ENCODE measurements around the gene DCDC2C.

DCDC2C gene

DNA sequence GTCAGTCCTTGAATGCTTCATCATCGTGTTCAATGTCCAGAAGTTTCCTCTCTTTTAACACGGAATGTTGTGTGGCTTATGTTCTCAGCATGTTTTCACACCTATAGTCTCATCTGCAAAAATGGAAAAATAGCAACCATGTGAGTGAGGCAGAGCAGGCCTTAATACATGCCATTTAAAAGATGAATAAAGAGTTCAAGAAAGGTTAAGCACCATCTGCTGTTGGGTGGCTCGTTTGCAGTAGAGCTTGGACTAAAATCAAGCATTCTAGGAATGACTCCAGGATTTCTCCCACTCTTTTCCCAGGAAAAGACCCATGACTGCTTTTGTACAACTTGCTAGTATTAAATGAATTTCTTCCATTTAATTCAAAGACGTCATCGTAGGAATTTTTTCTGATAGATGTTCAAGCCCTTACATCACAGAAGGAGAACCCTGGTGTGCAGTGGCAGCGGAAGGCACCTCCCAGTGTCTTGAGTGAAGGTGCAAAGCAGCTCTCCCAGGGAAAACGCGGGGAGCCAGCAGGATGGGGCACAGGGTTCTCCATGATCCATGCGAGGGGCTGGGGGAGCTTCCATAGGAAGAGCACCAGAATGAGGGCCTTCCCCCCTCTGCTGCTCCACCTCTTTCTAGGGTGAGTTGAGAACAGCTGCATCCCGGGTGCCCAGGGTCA lies 9.6 kb downstream of the DCDC2C start:
- DNase-seq: no peak

DNA sequence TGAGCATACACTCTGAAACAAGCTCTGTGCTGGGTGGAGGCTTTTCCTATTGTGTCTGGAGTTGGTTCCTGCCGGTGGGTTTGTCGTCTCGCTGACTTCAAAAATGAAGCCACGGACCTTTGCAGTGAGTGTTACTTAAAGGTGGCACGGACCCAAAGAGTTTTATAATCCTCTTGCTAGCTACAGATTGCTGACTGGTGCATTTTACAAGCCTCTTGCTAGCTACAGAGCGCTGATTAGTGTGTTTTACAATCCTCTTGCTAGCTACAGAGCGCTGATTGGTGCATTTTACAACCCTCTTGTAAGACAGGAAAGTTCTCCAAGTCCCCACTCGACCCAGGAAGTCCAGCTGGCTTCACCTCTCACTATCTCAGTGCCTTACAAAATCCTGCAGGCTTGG lies 15.3 kb downstream of the DCDC2C start:
- DNase-seq: no peak

DNA sequence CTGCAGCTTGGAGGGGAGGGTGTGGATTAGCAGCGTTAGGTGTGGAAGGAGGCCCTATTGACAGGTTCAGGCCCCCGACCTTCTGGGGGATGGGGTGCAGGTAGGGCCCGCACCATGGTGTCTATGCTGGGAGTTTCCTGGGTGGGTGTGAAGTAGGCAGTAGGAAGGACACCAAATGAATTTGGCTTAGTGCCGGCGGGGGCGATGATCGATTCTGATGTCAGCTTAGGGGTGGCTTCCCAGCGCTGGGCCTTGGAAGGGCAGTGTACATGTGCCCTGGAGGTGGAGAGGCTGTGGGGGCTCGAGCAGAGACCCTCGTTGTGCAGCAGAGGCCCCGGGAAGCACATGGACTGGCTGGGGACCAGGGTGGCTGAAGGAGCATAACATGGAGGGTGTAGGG lies 21.6 kb downstream of the DCDC2C start:
- no peak for DNase-seq

DNA sequence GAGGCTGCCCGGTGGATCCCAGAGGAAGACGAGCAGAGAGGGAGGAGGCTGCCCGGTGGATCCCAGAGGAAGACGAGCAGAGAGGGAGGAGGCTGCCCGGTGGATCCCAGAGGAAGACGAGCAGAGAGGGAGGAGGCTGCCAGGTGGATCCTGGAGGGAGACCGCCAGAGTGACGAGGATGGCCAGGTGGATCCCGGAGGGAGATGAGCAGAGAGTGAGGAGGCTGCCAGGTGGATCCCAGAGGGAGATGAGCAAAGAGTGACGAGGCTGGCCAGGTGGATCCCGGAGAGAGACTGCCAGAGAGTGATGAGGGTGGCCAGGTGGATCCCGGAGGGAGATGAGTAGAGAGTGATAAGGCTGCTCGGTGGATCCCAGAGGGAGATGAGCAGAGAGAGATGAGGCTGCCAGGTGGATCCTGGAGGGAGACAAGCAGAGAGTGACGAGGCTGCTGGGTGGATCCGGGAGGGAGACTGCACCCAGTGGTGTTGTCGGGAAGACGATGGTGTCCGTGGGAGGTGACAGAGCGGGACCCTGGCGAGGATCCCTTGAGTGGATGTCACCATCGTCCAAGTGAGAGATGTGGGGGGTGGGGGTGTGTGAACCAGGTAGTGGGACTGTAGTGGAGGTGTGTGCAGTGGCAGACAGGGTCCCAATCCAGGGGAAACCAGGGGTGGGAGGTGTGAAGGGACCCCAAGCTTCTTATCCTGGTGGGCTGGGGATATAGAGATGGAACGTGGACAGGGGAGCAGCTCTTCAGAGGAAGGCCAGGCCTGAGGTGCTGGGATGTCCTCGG lies 22.3 kb downstream of the DCDC2C start:
- DNase-seq: no peak

DNA sequence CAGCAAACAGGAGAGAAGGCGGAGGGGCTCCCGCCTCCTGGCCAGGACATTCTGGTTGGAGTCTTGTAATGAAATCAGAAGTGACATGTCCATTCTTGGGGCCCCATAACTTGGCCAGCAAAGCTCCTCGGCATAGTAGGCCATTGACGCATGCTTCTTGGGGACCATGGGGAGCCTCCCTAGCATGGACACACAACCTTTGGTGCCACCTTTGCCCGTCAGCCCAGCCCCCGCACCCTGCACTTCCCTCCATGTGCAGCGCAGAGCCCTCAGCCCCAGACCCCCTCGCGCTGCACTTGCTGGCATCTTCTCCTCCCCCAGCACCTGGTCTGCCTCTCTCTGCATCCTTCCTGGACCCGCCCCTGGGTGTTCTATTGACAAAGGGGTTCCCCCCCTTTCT lies 23.1 kb downstream of the DCDC2C start:
- no peak for DNase-seq

DNA sequence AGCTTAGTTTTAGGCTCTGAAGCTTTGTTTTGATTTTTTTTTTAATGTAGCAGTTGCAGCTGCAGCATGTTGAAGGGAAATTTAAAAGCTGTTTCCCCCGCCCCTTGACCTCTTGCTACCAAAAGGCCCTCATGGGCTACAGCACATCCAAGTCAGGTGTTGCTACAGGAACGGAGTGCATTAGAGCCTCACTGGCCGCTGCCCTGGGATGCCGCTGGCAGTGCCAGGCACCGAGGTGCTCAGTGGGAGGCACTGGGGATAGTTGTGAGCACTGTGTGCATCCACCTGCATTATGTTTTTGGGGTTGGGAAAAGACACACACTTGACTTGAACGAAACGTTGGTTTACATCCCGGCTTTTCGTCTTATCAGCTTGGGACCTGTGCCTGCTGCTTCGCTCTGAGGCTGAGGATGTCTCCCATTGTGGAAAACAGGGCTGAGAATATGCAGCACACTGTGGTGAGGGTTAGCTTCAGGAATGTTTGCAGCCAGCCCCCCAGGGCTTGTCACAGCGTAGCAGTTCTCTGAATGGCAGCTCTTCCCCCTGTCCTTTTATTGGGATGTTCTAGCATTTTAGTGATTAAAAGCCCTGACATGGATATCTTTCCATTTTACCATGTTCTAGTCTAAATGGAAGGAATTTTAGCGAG lies 24.1 kb downstream of the DCDC2C start:
- DNase-seq: no peak

DNA sequence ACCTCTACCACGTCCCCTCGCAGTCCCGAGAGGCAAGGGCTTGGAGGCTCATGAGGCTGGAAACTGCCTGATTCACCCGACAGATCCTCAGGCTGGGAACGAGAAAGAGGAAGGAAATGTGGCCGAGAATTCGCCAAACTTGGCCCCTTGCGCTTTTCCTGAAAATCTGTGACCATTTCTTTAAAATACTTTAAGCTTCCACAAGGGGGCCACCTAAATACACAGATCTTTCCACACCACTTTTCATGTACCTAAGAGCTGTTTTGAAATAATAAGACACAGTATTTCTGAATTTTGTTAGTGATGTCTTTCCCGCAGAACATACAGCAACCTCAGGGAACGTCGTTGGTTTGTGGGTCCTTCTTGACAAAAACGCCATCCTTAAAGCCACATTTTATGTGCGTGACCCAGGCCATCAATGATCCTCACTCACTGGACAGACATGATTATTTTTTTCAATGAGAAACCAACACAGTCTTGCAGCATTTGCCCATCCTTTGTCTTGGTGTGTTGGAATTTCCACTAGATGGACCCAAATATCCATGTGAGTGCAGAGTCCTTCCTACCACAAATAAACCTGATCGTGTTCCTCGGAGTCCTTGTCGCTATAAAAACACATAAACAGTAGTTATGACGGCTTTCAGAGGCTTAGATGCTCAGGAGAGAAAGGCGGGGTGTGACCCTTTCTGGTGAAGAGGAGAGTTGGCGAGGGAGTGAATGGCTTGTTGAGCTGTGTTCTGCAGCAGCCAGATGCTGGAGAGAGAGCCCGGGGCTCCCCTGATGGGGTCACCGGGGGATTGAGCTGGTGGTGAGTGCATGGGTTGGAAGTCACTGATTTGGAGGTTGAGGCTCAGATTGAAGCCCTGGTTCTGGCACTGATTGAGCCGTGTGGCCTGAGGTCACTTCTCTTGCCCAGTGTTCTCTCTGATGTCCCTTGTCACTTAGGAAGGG lies 25.0 kb downstream of the DCDC2C start:
- no peak for DNase-seq

DNA sequence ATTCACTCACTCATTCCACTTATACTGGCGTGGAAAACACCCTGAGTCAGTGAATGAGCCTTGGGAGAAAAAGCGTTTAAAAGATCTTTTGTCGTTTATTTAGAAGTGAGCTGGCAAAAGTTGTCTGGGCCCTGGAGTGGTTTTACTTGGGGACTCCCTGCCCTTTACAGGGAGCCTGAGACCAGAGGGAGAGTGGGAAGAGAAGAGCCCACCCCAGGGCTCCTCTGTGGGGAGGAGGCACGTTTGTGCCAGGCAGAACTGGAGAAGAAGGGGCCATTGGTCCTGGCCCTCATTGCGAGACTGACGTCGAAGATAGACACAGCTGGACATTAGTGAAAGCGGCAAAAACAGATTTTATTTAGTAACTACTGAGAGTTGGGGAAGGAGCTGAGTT lies 25.7 kb downstream of the DCDC2C start:
- no peak for DNase-seq

DNA sequence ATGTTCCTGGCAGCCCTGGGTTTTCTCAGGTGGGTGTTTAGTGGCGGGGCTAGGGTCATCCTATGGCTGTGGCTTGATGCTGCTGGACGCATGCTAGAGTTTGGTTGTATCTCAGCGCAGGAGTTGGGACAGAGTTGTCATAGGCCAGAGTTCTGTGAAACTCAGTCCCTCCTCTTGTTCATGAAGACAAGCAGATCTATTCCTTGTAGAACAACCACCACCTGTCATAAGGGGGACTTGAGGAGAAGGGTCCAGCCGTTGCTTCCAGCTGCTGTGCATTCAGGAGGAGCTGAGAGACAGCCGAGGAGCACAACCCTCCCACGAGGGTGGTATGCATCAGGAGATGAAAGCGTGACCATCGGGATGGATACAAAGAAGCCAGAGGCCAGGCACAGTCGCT lies 26.4 kb downstream of the DCDC2C start:
- DNase-seq: no peak

DNA sequence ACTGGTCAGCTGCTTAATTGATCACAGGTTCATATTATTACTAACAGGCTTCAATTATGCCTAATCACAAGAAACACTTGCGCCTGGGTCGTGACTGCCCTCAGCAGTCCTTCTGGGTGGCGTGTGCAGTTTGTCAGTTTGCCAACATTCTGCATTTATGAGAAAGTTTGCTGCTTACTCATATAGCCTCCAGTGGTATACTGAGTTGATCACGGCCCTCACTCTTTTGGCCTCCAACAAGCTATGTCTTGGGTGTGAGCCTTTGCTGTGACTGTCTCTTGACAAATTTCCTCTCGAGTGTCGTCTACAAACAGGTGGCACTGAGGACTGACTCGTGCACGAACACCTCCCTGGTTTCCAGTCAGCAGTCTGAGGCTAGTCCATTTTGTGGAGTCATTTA lies 27.3 kb downstream of the DCDC2C start:
- DNase-seq: no peak

DNA sequence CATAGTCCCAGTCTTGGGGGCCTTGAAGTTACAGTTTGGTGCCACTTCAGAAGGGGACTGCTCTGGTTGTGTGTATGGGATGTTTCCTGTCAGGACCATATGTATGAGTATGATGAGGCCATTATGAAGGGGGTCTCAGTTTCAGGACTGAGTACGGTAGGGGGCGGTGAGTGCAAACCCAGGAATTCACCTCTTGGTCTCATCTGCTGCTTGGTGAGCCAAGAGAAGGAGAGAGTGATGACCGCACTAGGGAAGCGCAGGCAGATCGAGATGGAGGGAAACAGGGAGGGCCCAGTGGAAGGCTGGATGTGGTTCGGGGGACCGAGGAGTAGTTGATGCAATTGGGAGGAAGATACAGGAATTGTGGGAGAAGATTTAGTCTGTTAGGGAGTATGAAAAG lies 28.5 kb downstream of the DCDC2C start:
- DNase-seq: no peak

DNA sequence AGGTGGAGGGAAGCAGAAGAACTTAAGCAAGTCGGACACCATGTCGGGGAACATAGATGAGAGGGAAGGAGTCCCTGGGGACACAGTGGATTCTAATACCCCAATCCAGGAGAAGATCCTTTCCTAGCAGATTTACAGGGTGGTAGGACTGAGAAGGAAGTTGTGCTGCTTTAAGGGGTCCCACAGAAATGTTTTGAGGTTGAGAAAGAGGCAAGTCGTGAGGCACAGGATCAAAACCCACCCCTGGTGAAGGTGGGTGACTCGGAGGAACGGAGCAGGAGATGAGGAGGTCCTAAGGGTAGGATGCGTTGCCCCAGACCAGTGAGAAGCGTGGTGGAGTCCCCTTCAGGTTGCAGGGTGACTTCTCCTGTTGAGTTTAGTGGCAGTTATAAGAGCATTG lies 32.7 kb downstream of the DCDC2C start:
- DNase-seq: no peak

DNA sequence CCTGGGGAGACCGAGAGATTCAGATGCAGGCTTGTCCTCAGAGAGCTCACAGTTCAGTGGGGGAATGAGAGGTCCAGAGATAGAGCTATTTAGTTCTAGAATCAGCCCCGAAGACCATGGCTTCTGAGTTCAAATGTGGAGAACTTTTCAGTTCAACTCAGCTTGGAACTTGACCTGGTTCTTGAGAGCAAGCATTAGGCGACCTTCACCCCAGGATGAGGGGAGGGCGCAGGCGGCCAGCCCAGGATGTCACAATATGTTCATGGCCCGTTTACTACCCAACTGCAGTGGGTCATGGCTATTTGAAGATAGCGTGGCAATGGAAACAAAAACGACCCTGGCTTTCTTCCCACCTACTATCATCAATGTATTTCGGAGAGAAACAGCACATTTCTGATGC lies 33.8 kb downstream of the DCDC2C start:
- no peak for DNase-seq

DNA sequence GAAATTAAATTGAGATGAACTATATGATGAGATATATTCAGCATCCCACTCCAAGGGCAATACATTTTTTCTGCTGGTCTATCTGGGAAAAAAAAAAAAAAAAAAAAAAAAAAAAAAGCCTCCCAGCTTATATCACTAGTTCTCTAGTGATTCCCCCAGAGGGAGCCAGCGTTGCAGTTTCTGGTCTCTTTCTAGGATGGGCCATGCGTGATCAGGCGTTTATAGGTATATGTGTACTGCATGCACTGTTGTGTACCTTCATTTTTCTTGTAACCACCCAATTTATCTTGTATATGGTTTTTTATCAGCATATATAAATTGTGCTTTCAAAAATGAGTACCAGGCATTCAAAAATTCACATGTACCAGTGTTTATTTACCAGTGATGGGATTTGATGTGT lies 35.1 kb downstream of the DCDC2C start:
- no peak for DNase-seq

DNA sequence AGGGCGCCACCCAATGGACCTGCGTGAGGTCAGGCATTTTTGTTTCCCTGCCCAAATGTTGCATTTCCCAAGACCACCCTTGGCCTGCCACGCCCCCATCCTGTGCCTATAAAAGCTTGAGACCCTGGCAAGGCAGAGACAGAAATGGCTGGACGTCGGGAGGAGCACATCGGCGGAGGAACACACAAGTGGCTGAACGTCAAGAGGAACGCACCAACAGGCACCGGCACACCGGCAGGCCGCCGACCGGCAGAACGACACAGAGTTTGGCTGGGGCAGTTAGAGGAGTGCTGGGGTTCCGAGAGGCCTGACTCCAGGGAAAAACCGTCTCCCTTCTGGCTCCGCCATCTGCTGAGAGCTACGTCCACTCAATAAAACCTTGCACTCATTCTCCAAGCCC lies 35.9 kb downstream of the DCDC2C start:
- DNase-seq: no peak

DNA sequence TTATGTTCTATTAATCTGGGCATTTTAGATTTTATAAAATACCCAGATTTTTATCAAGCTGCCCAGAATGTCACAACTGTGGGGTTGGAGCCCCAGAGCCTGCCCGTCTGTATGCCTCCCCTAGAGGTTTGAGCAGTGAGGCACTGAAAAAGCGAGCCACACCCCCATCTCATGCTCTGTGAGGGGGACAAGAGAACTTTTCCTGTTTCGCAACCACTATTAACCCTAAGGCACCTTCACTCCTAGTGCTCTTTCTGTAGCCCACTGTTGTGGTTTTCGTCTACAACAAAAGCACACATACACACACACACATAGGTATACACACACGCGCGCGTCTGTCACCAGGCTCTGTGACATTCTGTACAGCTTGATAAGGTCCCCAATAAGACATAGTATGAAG lies 38.0 kb downstream of the DCDC2C start:
- no peak for DNase-seq

DNA sequence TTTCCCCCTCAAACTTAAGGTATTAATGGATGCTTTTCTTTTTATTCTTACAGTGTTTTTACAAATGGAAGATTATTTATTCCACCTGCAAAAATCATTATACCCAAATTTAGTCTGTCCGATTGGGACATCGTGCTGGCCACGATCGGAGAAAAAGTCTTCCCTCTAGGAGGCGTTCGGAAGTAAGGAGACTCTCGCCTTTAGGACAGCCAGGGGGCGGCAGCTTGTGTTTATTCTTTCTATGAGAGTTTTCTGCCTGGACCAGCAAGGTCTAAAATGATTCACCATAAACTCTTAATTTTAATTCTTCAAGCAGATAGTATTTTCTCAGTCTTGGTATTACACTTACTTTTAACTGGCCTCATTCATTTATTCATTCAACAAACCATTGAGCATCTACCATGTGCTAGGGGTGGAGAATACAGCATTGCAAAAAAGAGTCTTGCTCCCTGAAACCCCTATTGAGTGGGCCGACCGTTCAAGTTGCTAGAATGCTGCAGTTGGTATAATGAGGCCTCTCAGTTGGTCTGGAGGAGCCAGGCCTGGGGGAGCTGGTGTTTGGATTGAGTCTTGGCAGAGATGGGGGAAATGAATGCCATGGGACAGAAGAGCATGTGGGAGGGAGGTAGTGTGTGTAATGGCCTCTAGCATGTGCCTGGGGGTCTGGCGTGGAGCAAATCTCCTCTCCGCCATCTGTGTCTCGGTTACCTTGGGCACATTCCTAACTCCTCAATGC lies 38.7 kb downstream of the DCDC2C start:
- DNase-seq: no peak

DNA sequence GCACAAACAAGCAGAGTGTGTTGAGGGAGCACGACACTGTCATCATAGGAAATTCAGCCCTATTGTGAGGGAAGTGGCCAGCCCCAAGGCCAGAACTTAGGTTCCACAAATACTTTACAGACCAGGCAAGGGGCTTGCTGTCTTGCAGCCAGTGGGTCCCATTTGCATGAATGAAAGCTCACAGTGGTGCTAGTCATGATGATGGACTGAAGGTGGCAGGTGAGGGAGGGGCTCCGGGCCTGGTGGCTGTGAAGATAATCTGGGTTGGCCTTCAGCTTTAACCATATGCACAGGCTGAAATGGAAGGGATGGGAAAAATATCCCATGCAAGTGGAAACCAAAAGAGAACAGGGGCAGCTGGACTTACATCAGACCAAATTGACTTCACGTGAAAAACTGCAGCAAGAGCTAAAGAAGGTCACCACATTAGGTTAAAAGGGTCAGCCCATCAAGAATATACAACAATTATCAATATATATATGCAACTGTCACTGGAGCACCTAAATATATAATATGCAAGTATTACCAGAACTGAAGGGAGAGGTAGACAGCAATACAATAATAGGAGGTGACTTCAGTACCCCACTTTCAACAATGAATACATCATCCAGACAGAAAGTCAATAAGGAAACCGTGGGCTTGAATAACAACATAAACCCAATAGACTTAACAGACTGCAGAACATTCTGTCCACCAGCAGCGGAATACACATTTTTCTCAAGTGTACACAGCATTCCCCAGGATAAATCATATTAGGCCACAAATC lies 39.6 kb downstream of the DCDC2C start:
- no peak for DNase-seq

DNA sequence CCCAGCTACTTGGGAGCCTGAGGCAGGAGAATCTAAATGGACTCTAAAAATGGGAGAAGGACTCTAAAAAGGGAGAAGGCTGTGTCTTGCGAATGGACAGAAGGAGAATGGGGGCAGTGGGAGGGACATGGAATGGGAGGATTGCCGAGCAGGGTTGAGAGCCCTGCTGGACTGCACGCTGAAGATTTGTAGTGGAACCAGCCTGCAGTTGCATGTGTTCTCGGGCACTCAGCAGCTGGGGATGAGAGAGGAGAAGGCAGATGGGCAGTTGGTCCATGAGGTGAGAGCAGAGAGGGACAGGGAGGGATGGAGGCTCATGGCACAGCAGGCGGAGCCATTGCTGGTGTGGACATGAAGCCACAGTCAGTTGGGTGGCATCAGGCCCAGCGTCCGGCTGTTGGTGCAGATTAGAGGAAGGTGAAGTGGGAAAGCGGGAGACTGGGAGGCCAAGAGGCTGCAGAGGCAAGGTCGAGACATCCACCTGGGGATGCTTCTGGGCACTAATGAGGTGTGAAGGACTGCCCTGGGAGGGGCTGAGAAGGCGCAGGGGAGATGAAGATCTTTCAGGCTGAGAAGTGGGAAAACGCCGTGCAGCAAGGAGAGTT lies 40.7 kb downstream of the DCDC2C start:
- no peak for DNase-seq

DNA sequence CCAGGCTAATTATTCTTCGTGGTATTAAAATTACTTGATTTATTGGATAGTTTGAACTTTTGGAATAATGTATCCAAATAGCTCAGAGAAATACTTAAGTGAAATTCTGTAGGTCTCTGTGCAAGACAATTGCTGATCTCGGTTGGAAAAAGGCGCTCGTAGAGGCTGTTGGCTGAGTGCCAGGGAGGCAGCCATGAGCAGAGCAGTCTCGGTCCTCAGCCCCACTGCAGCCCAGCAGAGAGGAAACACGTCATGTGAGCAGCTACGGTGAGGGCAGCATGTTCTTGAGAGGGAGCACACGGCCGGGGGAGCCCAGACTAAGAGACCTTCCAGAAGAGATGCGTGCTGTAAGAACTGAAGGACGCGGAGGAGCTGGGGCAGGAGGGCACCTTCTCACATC lies 42.5 kb downstream of the DCDC2C start:
- DNase-seq: no peak

DNA sequence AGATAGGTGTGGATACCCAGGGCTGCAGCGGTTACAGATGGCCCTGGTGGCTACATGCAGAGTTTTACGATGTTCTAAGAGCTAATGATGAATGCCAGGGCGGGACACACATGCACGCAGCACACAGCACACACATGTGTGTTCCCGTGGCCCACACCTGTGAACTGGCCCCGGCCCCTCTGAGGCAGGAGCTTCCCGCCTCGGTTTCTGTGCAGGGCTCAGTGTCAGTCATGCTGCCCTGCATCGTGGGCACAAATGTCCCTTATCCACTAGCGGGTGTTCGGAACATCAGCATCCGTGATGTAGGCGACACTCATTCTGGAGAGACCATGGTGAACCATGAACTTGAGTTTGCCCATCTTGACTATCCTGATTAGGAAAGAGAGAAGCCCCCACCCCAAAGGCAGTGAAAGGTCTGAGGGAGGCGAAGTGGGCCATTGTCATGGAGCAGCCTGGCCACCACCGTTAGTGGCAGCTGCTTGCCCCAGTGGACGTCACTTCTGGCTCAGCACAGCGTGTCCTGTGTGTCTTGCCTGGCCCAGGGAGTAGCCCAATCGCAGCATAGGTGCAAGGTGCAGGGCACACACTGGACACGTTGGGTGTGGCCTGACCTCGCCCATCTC lies 43.8 kb downstream of the DCDC2C start:
- DNase-seq: no peak
